Duodenal mucosa (tissue), 2 donors: ENCODE data around the gene PLEKHA6.

ENCODE experiments used
- H3K27ac ChIP-seq: one replicate; pipeline ENCODE4 v1.7.0; 2013; ENCODE audit warnings: low read depth, low read length
- H3K27me3 ChIP-seq, 2 donors: one replicate each; pipeline ENCODE4 v1.7.0; 2013; ENCODE audit warnings: low read length in 2 of 2, control low read depth in 1 of 2; ENCODE audit not compliant: insufficient read depth in 2 of 2, control insufficient read depth in 1 of 2
- H3K36me3 ChIP-seq, 2 donors: one replicate each; pipeline ENCODE4 v1.7.0; 2013; ENCODE audit warnings: low read length in 2 of 2, control low read depth in 1 of 2; ENCODE audit not compliant: insufficient read depth in 2 of 2, control insufficient read depth in 1 of 2
- H3K4me1 ChIP-seq, 2 donors: one replicate each; pipeline ENCODE4 v1.7.0; 2013; ENCODE audit warnings: low read length in 2 of 2, control low read depth in 1 of 2; ENCODE audit not compliant: insufficient read depth in 2 of 2, control insufficient read depth in 1 of 2
- H3K4me3 ChIP-seq, 2 donors: one replicate each; pipeline ENCODE4 v1.7.0; 2013; ENCODE audit warnings: low read length in 2 of 2, low read depth in 1 of 2
- H3K9ac ChIP-seq, 2 donors: one replicate each; pipeline ENCODE4 v1.7.0; 2013; ENCODE audit warnings: low read length in 2 of 2, low read depth in 1 of 2
- H3K9me3 ChIP-seq, 2 donors: one replicate each; pipeline ENCODE4 v1.7.0; 2013; ENCODE audit warnings: low read length in 2 of 2, control low read depth in 1 of 2; ENCODE audit not compliant: control insufficient read depth in 1 of 2

PLEKHA6 gene

GRCh38 chr1:204251926-204252689 lies 107.6 kb downstream of the PLEKHA6 start:
- Histone ChIP-seq H3K4me1 (peaks cover 0 to 3% of the 10 kb centered on the region in 2 donors), H3K36me3 (peaks cover 37 to 86% of the 10 kb centered on the region in 2 donors), H3K27me3 (no peaks in the 10 kb centered on the region), H3K4me3 (no peak overlapping the region), H3K9ac (no peak overlapping the region), H3K9me3 (no peaks in the 10 kb centered on the region), H3K27ac (no peak overlapping the region)

- Histone ChIP-seq H3K27me3 (no peaks in the 10 kb centered on the region), H3K9ac (no peak overlapping the region), H3K4me1 (peaks cover 0 to 3% of the 10 kb centered on the region in 2 donors), H3K36me3 (peaks cover 33 to 84% of the 10 kb centered on the region in 2 donors), H3K27ac (no peak overlapping the region), H3K4me3 (no peak overlapping the region), H3K9me3 (no peaks in the 10 kb centered on the region)
Observed at GRCh38 chr1:204251286-204251685, 108.4 kb downstream of the PLEKHA6 start.

GRCh38 chr1:204250428-204251030 lies 109.2 kb downstream of the PLEKHA6 start:
- peaks cover 0 to 3% of the 10 kb centered on the region in 2 donors for H3K4me1 ChIP-seq
- no peak overlapping the region for H3K9ac ChIP-seq
- H3K36me3 ChIP-seq: peaks cover 29 to 84% of the 10 kb centered on the region in 2 donors
- H3K27me3 ChIP-seq: no peaks in the 10 kb centered on the region
- no peak overlapping the region for H3K27ac ChIP-seq
- no peak overlapping the region for H3K4me3 ChIP-seq
- no peaks in the 10 kb centered on the region for H3K9me3 ChIP-seq

- H3K4me3 ChIP-seq: no peak overlapping the region
- peaks cover 0 to 3% of the 10 kb centered on the region in 2 donors for H3K4me1 ChIP-seq
- no peak overlapping the region for H3K27ac ChIP-seq
- H3K9ac ChIP-seq: no peak overlapping the region
- H3K27me3 ChIP-seq: no peaks in the 10 kb centered on the region
- no peaks in the 10 kb centered on the region for H3K9me3 ChIP-seq
- peaks cover 29 to 85% of the 10 kb centered on the region in 2 donors for H3K36me3 ChIP-seq
Observed at GRCh38 chr1:204249736-204250427, 109.8 kb downstream of the PLEKHA6 start.

- peaks cover 27 to 82% of the 10 kb centered on the region in 2 donors for H3K36me3 ChIP-seq
- no peak overlapping the region for H3K9ac ChIP-seq
- no peaks in the 10 kb centered on the region for H3K27me3 ChIP-seq
- H3K4me1 ChIP-seq: no peaks in the 10 kb centered on the region
- H3K27ac ChIP-seq: no peak overlapping the region
- no peaks in the 10 kb centered on the region for H3K9me3 ChIP-seq
- H3K4me3 ChIP-seq: no peak overlapping the region
Observed at GRCh38 chr1:204248954-204249353, 110.8 kb downstream of the PLEKHA6 start.

- Histone ChIP-seq H3K9me3 (no peaks in the 10 kb centered on the region), H3K36me3 (peaks cover 41 to 85% of the 10 kb centered on the region in 2 donors), H3K4me3 (no peak overlapping the region), H3K9ac (no peak overlapping the region), H3K27ac (no peak overlapping the region), H3K4me1 (no peaks in the 10 kb centered on the region), H3K27me3 (no peaks in the 10 kb centered on the region)
Observed at GRCh38 chr1:204246876-204247275, 112.9 kb downstream of the PLEKHA6 start.

- Histone ChIP-seq H3K4me1 (no peaks in the 10 kb centered on the region), H3K4me3 (no peak overlapping the region), H3K9ac (no peak overlapping the region), H3K9me3 (no peaks in the 10 kb centered on the region), H3K36me3 (peaks cover 38 to 84% of the 10 kb centered on the region in 2 donors), H3K27me3 (no peaks in the 10 kb centered on the region), H3K27ac (no peak overlapping the region)
Observed at GRCh38 chr1:204242920-204243319, 116.8 kb downstream of the PLEKHA6 start.

GRCh38 chr1:204241914-204242313 lies 117.8 kb downstream of the PLEKHA6 start:
- H3K27ac ChIP-seq: no peak overlapping the region
- H3K9ac ChIP-seq: no peak overlapping the region
- no peaks in the 10 kb centered on the region for H3K27me3 ChIP-seq
- peaks cover 34 to 84% of the 10 kb centered on the region in 2 donors for H3K36me3 ChIP-seq
- no peaks in the 10 kb centered on the region for H3K9me3 ChIP-seq
- H3K4me1 ChIP-seq: no peaks in the 10 kb centered on the region
- H3K4me3 ChIP-seq: no peak overlapping the region

GRCh38 chr1:204241050-204241449 lies 118.7 kb downstream of the PLEKHA6 start:
- no peak overlapping the region for H3K4me3 ChIP-seq
- H3K36me3 ChIP-seq: peaks cover 30 to 86% of the 10 kb centered on the region in 2 donors
- no peak overlapping the region for H3K27ac ChIP-seq
- no peaks in the 10 kb centered on the region for H3K9me3 ChIP-seq
- H3K27me3 ChIP-seq: no peaks in the 10 kb centered on the region
- H3K9ac ChIP-seq: no peak overlapping the region
- no peaks in the 10 kb centered on the region for H3K4me1 ChIP-seq

- Histone ChIP-seq H3K27me3 (no peaks in the 10 kb centered on the region), H3K27ac (no peak overlapping the region), H3K9ac (no peak overlapping the region), H3K9me3 (no peaks in the 10 kb centered on the region), H3K36me3 (peaks cover 28 to 83% of the 10 kb centered on the region in 2 donors), H3K4me3 (no peak overlapping the region), H3K4me1 (no peaks in the 10 kb centered on the region)
Observed at GRCh38 chr1:204240233-204240632, 119.5 kb downstream of the PLEKHA6 start.
